ENCODE data around the gene GUCA1A. TPM values are rescaled to one million over a fixed set of nuclear protein-coding genes. Genes with fewer than 3 reads are reported as not detected.

The GUCA1A gene
- total RNA-seq, 1 experiment from 2014 or later = not detected

GRCh38 chr6:42177514-42178364 is 4.6 kb downstream of the GUCA1A start:
- Histone ChIP-seq H3K27ac (ENCODE audit: low read length) (no peak overlapping the region), H3K9me3 (ENCODE audit: low read length) (no peaks in the 10 kb centered on the region), H3K4me1 (ENCODE audit: insufficient read depth, low read length) (peaks cover 8% of the 10 kb centered on the region), H3K36me3 (ENCODE audit: low read depth, low read length) (no peaks in the 10 kb centered on the region), H3F3A (ENCODE audit: low read length, unreplicated experiment) (no peaks in the 10 kb centered on the region), H3K9ac (ENCODE audit: low read length) (no peak overlapping the region), H2AFZ (ENCODE audit: low read length) (no peak overlapping the region), H3K4me2 (ENCODE audit: low read length) (no peak overlapping the region), H3K79me2 (ENCODE audit: low read length) (no peaks in the 10 kb centered on the region), H4K20me1 (ENCODE audit: low read length) (no peaks in the 10 kb centered on the region), H3K4me3 (ENCODE audit: low read length) (no peak overlapping the region), H3K27me3 (ENCODE audit: low read length) (no peaks in the 10 kb centered on the region), H3K9me2 (replicated peaks; ENCODE audit: low read length) (no peaks in the 10 kb centered on the region)
- BruUV-seq (replicated peaks) = no TSS peak
- TF ChIP-seq EZH2 (IDR thresholded peaks at IDR 0.05; ENCODE audit: low read length, unreplicated experiment) (no peak), CTCF (conservative IDR thresholded peaks at IDR 0.05; ENCODE audit: low read depth, low read length) (no peak), EZH2phosphoT487 (IDR thresholded peaks at IDR 0.05; ENCODE audit: borderline replicate concordance, low read length) (no peak)
- DNase-seq (no peak), ATAC-seq (no peak)
- ChIA-PET CTCF (no interaction called here), POLR2A (ENCODE audit: unreplicated experiment) (no interaction called here)
- intact Hi-C loops (cut with micrococcal nuclease) = no loop called here

DNA sequence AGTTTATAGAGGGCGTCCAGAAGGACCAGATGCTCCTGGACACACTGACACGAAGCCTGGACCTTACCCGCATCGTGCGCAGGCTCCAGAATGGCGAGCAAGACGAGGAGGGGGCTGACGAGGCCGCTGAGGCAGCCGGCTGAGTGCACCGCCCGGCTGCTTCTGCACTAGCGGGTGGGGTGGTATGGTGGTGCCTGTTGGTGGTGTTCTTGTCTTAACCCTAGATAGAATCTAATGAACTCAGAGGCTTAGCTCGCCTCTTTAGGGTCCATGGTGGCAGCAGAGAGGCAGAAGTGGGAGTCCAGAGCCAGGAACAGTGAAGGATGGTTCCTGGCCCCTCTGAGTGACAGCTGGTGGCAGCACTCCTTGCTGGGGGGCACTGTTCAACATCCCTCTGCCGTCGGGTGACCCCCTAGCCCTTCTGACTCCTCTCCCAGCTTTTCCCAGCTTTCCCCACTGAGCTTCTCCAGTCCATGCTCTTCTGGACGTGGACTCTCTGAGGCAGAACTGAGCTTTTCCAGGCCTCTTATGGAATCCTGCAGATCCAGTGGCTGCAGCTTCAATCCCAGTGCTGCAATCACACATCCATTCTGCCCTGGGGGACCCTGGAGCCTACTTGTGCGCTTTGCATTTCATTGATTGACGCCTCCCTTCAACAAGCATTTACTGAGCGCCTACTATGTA is 6.2 kb downstream of the GUCA1A start:
- Histone ChIP-seq H4K20me1 (ENCODE audit: low read length) (no peaks in the 10 kb centered on the region), H3K4me3 (ENCODE audit: low read length) (no peak overlapping the region), H2AFZ (ENCODE audit: low read length) (no peak overlapping the region), H3K4me2 (ENCODE audit: low read length) (no peak overlapping the region), H3K4me1 (ENCODE audit: insufficient read depth, low read length) (peaks cover 8% of the 10 kb centered on the region), H3K27me3 (ENCODE audit: low read length) (no peaks in the 10 kb centered on the region), H3K27ac (ENCODE audit: low read length) (no peak overlapping the region), H3K9me2 (replicated peaks; ENCODE audit: low read length) (no peaks in the 10 kb centered on the region), H3K79me2 (ENCODE audit: low read length) (no peaks in the 10 kb centered on the region), H3F3A (ENCODE audit: low read length, unreplicated experiment) (no peaks in the 10 kb centered on the region), H3K36me3 (ENCODE audit: low read depth, low read length) (no peaks in the 10 kb centered on the region), H3K9me3 (ENCODE audit: low read length) (no peaks in the 10 kb centered on the region), H3K9ac (ENCODE audit: low read length) (no peak overlapping the region)
- intact Hi-C loops (cut with micrococcal nuclease) = no loop called here
- POLR2A ChIA-PET (ENCODE audit: unreplicated experiment) = no interaction called here
- TF ChIP-seq CTCF (conservative IDR thresholded peaks at IDR 0.05; ENCODE audit: low read depth, low read length) = no peak
- TF ChIP-seq EZH2 (IDR thresholded peaks at IDR 0.05; ENCODE audit: low read length, unreplicated experiment) = no peak
- no peak for TF ChIP-seq EZH2phosphoT487 (IDR thresholded peaks at IDR 0.05; ENCODE audit: borderline replicate concordance, low read length)
- CTCF ChIA-PET = no interaction called here
- no peak for DNase-seq
- no TSS peak for BruUV-seq (replicated peaks)
- peak; percentile 13; the same call in 1 of the 2 replicates for ATAC-seq

DNA sequence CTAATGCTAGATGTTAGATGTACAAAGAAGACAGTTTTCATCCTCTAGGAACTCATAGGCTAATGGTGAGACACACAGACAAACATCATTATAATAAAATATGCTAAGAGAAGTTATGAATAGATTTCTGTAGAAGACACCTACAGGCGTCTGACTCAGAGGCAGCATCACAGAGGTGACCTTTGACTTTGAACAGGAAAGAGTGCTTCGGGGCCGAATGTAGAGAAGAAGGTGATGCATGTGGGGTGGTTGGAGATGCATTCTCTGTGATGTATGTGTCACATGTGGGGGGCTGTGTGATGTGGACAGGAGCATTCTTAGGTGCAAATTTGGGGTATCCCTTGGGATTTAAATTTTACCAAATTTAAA is 6.8 kb downstream of the GUCA1A start:
- Histone ChIP-seq H3K9me2 (replicated peaks; ENCODE audit: low read length) (no peaks in the 10 kb centered on the region), H3F3A (ENCODE audit: low read length, unreplicated experiment) (no peaks in the 10 kb centered on the region), H4K20me1 (ENCODE audit: low read length) (no peaks in the 10 kb centered on the region), H3K4me2 (ENCODE audit: low read length) (no peak overlapping the region), H2AFZ (ENCODE audit: low read length) (no peak overlapping the region), H3K9ac (ENCODE audit: low read length) (no peak overlapping the region), H3K4me3 (ENCODE audit: low read length) (no peak overlapping the region), H3K4me1 (ENCODE audit: insufficient read depth, low read length) (peaks cover 8% of the 10 kb centered on the region), H3K9me3 (ENCODE audit: low read length) (no peaks in the 10 kb centered on the region), H3K27me3 (ENCODE audit: low read length) (no peaks in the 10 kb centered on the region), H3K79me2 (ENCODE audit: low read length) (no peaks in the 10 kb centered on the region), H3K36me3 (ENCODE audit: low read depth, low read length) (no peaks in the 10 kb centered on the region), H3K27ac (ENCODE audit: low read length) (no peak overlapping the region)
- ATAC-seq (peak; percentile 64), DNase-seq (peak; percentile 58)
- intact Hi-C loops (cut with micrococcal nuclease) = no loop called here
- no TSS peak for BruUV-seq (replicated peaks)
- CTCF ChIA-PET = no interaction called here
- TF ChIP-seq EZH2phosphoT487 (IDR thresholded peaks at IDR 0.05; ENCODE audit: borderline replicate concordance, low read length) (no peak), EZH2 (IDR thresholded peaks at IDR 0.05; ENCODE audit: low read length, unreplicated experiment) (no peak), CTCF (conservative IDR thresholded peaks at IDR 0.05; ENCODE audit: low read depth, low read length) (no peak)
- POLR2A ChIA-PET (ENCODE audit: unreplicated experiment) = no interaction called here
